GM12878 (cell line): ENCODE measurements around the gene CACNA2D3.

ENCODE experiments used
- ATF3 ChIP-seq: IDR thresholded peaks from 2 replicates; pipeline ENCODE4 v1.6.1; 2011; ENCODE audit warnings: low read depth, mild to moderate bottlenecking, low read length, moderate library complexity, borderline replicate concordance; ENCODE audit errors: extremely low read depth
- BCL3 ChIP-seq: IDR thresholded peaks from 2 replicates; pipeline ENCODE4 v1.6.1; 2011; ENCODE audit warnings: borderline replicate concordance, low read depth, mild to moderate bottlenecking, moderate library complexity, low read length; ENCODE audit not compliant: insufficient read depth, poor library complexity, severe bottlenecking
- CTCF ChIP-seq, 3 experiments: IDR thresholded peaks in 2 of 3; conservative IDR thresholded peaks in 1 of 3; 2 replicates each; pipeline ENCODE4 v1.5.1; 2011; ENCODE audit warnings: low read depth in 3 of 3, low read length in 3 of 3, mild to moderate bottlenecking in 3 of 3, control low read depth in 2 of 3, moderate library complexity in 2 of 3, inconsistent platforms in 1 of 3, mixed read lengths in 1 of 3; ENCODE audit not compliant: control insufficient read depth in 2 of 3, insufficient read depth in 1 of 3; ENCODE audit errors: extremely low read depth in 1 of 3
- MYB ChIP-seq: fragments of 150-350 bp; IDR thresholded peaks from 2 replicates; pipeline ENCODE4 v1.6.1; 2014; ENCODE audit warnings: mild to moderate bottlenecking, low read depth, low read length, borderline replicate concordance
- NR2F1 ChIP-seq: fragments of 450-650 bp; conservative IDR thresholded peaks from 2 replicates; pipeline ENCODE4 v1.6.1; 2017; ENCODE audit warnings: mild to moderate bottlenecking
- NRF1 ChIP-seq: conservative IDR thresholded peaks from 2 replicates; pipeline ENCODE4 v1.6.1; 2011; ENCODE audit warnings: mild to moderate bottlenecking, low read depth, low read length, improper control_type of control experiment
- POLR2AphosphoS5 ChIP-seq: IDR thresholded peaks from 2 replicates; pipeline ENCODE4 v1.6.1; 2011; ENCODE audit warnings: mild to moderate bottlenecking, low read length, inconsistent platforms
- RFX5 ChIP-seq: IDR thresholded peaks from 2 replicates; pipeline ENCODE4 v1.6.1; 2011; ENCODE audit warnings: low read depth, low read length, improper control_type of control experiment
- USF1 ChIP-seq: IDR thresholded peaks from 2 replicates; pipeline ENCODE4 v1.6.1; 2011; ENCODE audit warnings: borderline replicate concordance, low read depth, mild to moderate bottlenecking, moderate library complexity, mixed read lengths, low read length; ENCODE audit not compliant: insufficient read depth; ENCODE audit errors: extremely low read length
- YY1 ChIP-seq: IDR thresholded peaks from 2 replicates; pipeline ENCODE4 v1.6.1; 2011; ENCODE audit warnings: low read depth, mild to moderate bottlenecking, low read length
- ZBTB33 ChIP-seq: fragments of 450-650 bp; IDR thresholded peaks from 2 replicates; pipeline ENCODE4 v1.6.1; 2017; ENCODE audit warnings: mild to moderate bottlenecking
- TF ChIP-seq, protein P1 (sequence below): fragments of 450-650 bp; conservative IDR thresholded peaks from 2 replicates; pipeline ENCODE4 v1.6.1; 2017; ENCODE audit warnings: mild to moderate bottlenecking, moderate library complexity

GRCh38 chr3:54557538-54558428, 435.4 kb downstream of the CACNA2D3 start:
- TF ChIP-seq RFX5 (no peak), POLR2AphosphoS5 (no peak), NR2F1 (no peak), USF1 (no peak), NRF1 (no peak), MYB (no peak), CTCF (IDR thresholded peaks at IDR 0.05 in 2 of 3, conservative IDR thresholded peaks at IDR 0.05 in 1 of 3; ENCODE audit: control insufficient read depth in 2 of 3, extremely low read depth in 1 of 3, insufficient read depth in 1 of 3, low read depth in 3 of 3, low read length in 3 of 3) (no peak), ATF3 (no peak), BCL3 (no peak), ZBTB33 (no peak), YY1 (no peak)
- TF ChIP-seq, protein P1, sequence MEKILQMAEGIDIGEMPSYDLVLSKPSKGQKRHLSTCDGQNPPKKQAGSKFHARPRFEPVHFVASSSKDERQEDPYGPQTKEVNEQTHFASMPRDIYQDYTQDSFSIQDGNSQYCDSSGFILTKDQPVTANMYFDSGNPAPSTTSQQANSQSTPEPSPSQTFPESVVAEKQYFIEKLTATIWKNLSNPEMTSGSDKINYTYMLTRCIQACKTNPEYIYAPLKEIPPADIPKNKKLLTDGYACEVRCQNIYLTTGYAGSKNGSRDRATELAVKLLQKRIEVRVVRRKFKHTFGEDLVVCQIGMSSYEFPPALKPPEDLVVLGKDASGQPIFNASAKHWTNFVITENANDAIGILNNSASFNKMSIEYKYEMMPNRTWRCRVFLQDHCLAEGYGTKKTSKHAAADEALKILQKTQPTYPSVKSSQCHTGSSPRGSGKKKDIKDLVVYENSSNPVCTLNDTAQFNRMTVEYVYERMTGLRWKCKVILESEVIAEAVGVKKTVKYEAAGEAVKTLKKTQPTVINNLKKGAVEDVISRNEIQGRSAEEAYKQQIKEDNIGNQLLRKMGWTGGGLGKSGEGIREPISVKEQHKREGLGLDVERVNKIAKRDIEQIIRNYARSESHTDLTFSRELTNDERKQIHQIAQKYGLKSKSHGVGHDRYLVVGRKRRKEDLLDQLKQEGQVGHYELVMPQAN: no peak
